ENCODE measurements around the gene SPDYE3.

DNA sequence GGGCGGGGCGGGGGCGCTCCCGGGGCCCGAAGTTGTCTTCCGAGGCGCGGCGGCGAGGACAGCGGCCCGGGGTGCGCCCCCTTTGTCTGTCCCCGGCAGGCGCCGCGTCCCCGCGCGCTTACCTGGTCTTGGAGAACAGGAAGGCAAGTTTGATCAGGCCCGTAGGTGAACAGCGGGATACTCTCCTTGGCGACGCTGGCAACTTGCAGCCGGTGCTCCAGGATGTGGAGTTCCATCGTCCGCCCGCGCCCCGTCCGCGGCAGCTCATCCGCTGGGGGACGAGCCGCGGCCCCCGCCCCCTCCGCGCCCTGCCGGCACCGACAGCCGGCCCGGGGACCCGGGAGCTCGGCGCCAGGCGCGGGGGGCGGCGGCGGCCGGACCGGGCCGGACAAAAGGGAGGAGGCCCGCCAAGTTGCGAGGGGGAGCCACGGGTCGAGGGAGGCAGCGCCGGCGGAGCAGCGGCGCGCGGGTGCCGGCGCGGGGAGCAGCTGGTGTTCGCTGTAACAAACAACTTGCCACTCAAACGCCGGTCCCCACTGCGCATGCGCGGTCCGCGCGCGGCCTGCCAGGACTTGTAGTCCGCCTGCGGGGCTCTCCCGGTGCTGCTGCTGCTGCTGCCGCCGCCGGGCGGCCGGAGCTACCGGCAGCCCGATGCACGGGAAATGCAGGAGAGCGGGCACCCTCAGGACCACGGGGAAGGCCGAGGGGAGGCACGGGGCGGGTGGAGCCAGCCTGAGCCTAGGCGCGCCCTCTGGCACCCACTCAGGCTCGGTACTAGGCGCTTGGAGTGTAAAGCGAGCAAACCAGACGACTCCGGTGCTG is 35.6 kb upstream of the SPDYE3 start:
- TF ChIP-seq, protein P1, sequence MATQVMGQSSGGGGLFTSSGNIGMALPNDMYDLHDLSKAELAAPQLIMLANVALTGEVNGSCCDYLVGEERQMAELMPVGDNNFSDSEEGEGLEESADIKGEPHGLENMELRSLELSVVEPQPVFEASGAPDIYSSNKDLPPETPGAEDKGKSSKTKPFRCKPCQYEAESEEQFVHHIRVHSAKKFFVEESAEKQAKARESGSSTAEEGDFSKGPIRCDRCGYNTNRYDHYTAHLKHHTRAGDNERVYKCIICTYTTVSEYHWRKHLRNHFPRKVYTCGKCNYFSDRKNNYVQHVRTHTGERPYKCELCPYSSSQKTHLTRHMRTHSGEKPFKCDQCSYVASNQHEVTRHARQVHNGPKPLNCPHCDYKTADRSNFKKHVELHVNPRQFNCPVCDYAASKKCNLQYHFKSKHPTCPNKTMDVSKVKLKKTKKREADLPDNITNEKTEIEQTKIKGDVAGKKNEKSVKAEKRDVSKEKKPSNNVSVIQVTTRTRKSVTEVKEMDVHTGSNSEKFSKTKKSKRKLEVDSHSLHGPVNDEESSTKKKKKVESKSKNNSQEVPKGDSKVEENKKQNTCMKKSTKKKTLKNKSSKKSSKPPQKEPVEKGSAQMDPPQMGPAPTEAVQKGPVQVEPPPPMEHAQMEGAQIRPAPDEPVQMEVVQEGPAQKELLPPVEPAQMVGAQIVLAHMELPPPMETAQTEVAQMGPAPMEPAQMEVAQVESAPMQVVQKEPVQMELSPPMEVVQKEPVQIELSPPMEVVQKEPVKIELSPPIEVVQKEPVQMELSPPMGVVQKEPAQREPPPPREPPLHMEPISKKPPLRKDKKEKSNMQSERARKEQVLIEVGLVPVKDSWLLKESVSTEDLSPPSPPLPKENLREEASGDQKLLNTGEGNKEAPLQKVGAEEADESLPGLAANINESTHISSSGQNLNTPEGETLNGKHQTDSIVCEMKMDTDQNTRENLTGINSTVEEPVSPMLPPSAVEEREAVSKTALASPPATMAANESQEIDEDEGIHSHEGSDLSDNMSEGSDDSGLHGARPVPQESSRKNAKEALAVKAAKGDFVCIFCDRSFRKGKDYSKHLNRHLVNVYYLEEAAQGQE (IDR thresholded peaks at IDR 0.05) = no peak
- TF ChIP-seq, protein P2, sequence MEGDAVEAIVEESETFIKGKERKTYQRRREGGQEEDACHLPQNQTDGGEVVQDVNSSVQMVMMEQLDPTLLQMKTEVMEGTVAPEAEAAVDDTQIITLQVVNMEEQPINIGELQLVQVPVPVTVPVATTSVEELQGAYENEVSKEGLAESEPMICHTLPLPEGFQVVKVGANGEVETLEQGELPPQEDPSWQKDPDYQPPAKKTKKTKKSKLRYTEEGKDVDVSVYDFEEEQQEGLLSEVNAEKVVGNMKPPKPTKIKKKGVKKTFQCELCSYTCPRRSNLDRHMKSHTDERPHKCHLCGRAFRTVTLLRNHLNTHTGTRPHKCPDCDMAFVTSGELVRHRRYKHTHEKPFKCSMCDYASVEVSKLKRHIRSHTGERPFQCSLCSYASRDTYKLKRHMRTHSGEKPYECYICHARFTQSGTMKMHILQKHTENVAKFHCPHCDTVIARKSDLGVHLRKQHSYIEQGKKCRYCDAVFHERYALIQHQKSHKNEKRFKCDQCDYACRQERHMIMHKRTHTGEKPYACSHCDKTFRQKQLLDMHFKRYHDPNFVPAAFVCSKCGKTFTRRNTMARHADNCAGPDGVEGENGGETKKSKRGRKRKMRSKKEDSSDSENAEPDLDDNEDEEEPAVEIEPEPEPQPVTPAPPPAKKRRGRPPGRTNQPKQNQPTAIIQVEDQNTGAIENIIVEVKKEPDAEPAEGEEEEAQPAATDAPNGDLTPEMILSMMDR (IDR thresholded peaks at IDR 0.05; ENCODE audit: low read depth, low read length, missing input control) = peak; percentile 45
- TF ChIP-seq YY1 (IDR thresholded peaks at IDR 0.05) (no peak), GABPA (IDR thresholded peaks at IDR 0.05 in 1 of 2, conservative IDR thresholded peaks at IDR 0.05 in 1 of 2) (no peak), SP1 (IDR thresholded peaks at IDR 0.05) (no peak), JUND (IDR thresholded peaks at IDR 0.05) (no peak), TAF1 (conservative IDR thresholded peaks at IDR 0.05) (no peak), EGR1 (IDR thresholded peaks at IDR 0.05; ENCODE audit: low read depth in 2 of 2) (no peak), HNF4G (IDR thresholded peaks at IDR 0.05) (no peak), RAD21 (IDR thresholded peaks at IDR 0.05) (peak; percentile 14 to 63), FOXA1 (IDR thresholded peaks at IDR 0.05) (no peak), FOXA2 (IDR thresholded peaks at IDR 0.05) (no peak)
- TF ChIP-seq, protein P3, sequence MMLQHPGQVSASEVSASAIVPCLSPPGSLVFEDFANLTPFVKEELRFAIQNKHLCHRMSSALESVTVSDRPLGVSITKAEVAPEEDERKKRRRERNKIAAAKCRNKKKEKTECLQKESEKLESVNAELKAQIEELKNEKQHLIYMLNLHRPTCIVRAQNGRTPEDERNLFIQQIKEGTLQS (IDR thresholded peaks at IDR 0.05) = no peak
- TF ChIP-seq, protein P4, sequence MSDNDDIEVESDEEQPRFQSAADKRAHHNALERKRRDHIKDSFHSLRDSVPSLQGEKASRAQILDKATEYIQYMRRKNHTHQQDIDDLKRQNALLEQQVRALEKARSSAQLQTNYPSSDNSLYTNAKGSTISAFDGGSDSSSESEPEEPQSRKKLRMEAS (IDR thresholded peaks at IDR 0.05) = no peak
